Measurements from ENCODE around the gene SLC18A3.
A peak's percentile ranks its signal among the peaks of the same experiment; 100 is the strongest.

Gene SLC18A3

DNA sequence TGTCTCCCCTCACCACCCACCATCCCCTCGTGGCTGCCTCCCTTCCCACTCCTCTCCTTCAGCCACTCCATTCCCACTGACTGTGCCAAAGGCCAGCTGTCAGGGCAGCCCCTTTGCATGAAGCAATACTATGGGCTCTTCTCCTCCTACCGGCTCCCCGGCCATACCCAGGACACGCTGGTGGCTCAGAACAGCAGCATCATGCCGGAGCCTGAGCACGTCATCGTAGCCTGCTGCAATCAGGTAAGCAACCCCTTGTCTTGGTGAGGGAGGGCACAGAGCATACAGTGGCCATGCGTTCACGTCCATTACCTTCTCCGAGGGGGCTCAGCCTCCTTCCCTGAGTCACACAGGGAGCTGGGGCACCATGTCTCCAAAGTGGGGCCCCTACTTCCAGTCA lies 15.3 kb downstream of the SLC18A3 start:
- no peak for DNase-seq (ENCODE audit: low read depth in 2 of 3, low spot score in 2 of 3)

DNA sequence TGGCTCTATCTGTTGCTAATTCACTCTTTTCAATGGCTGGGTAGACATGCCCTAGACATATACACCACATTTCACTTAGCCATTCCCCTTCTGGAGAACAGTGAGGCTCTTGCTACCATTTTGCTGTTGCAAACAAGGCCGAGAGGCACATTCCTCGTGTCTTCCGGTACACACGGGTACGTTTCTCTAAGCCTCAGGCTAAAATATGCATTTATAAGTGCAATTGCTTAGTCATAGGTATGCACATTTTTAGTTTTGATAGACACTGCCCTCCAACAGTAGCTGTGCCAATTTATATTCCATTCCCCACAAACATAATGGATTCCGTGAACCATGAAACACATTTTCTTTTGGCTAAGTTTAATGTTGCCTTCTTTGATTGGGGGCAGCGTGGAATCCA lies 16.9 kb downstream of the SLC18A3 start:
- no peak for DNase-seq (ENCODE audit: low read depth in 2 of 3, low spot score in 2 of 3)

DNA sequence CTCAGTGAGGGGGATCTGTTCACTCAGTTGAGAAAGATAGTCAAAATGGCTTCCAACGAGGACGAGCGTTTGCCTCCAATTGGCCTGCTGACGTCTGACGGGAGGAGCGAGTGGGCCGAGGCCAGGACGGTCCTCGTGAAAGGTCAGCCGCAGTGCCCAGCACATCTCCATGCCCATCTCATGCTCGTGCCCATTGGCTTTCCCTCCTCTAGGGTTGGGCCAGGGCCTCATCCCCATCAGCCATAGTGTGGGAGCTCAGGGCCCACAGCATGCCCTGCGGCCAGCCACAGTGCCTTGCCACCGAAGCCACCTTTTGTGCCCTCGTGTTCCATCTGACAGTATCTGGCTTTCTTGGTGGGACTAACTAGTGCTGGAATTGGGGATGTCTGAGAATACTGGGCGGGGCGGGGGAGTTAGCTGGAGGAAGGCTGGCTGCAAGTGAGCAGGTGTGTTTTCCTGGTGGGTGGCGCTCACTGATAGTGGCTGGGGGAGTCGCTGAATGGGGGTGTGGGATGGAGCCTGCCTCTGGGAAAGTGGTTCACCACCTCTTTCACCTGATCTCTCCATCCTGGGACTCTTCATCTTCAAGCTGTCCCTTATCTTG lies 17.6 kb downstream of the SLC18A3 start:
- DNase-seq (ENCODE audit: low read depth in 2 of 3, low spot score in 2 of 3), result no peak

DNA sequence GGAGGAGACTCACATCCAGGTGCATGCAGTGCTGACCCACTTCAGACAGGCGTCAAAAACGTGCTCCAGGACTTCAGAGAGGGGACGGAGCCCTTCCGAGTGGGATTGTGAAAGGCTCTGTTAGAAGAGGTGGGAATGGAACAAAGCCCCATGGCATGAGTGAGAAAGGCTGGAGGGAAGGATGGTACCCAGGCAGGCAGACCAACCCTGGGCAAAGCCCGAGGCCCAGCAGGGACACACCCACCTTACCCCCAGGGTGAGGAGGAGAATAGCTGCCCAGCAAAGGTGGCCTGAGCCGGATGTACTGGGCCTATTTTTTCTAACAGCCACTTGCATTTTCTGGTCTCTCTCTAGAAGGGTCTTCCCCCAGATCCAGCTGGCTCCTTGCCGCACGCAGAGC lies 18.5 kb downstream of the SLC18A3 start:
- DNase-seq (ENCODE audit: low read depth in 2 of 3, low spot score in 2 of 3), result no peak

DNA sequence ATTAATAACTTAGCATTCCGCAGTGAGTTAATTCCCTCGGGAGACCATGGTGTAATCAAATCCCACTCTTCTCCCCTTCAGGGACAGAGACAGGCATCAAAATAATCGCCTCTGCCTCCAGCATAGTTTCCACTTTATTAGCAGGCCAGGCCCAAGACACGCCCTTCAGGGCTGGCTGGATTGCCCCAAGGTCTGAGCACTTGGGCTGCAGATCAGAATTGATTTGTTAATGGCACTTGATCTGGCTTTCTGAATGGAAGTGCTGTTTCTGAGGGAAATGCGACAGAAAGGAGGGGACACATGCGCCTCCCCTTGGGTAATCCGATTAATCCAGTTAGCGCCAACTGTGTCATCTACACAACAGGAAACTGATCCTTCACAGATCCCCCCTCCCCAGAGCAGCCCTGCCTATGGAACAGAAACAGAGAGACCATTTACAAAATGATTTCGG lies 19.3 kb downstream of the SLC18A3 start:
- no peak for DNase-seq (ENCODE audit: low read depth in 2 of 3, low spot score in 2 of 3)

DNA sequence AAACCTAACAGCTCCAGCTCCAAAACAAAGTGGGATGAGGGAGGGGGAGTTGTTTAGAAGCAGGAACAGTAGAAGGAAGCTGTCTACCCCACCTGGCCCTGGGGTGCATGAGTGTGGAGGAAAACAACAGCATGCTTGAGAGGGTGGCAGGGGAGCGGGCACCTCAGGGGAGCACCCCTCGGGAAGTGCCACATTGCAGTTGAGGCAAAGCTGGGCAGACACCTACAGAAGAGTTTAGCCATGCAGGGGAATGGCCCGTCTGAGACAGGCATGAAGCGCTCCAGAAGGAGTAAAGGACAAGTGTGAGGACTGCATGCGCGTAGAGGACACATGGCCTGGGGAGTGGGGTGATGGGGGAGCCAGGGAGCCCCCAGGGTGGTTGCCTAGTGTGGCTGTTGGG lies 21.9 kb downstream of the SLC18A3 start:
- DNase-seq (ENCODE audit: low read depth in 2 of 3, low spot score in 2 of 3), result no peak

DNA sequence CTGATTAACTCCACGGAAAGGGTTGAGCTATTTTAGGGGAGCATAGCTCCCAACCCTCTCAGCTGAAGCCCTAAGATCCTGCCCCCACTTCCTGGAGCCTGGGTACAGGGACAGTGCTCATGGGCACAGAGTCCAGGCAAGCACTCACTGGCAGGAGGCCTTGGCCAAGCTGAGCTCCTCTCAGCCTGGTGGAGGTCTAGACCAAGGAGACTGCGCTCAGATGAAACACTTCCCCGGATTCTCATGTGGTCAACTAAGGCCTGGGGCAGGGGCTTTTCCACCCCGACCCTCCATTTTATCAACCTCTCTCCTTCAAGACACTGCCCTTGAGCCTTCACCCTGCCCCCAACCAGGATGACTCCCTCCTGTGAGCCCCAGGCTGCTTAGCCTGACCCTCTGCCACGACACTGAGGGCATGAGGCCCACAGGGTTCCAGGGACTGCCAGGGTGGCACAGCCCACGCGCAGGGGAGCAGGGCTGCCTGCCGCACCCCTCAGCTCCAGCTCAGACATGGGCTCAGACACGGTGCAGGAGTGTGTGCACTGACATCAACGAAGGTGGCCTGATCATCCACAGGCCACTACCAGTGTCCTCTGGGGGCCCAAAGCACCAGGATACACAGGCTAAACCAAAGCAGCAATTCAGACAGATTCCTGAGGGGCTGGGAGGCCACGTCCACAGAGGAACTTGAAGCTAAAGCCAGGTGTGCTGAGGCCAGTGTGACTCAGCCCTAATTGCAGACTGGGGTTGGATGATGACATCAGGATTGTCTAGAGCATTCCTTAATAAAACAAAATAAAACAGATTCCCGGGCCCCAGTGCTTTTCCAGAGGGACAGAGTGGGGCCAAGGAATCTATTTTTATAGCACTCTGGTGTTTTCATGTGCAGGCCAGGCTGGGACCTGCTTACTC lies 22.6 kb downstream of the SLC18A3 start:
- DNase-seq (ENCODE audit: low read depth in 2 of 3, low spot score in 2 of 3), result no peak

DNA sequence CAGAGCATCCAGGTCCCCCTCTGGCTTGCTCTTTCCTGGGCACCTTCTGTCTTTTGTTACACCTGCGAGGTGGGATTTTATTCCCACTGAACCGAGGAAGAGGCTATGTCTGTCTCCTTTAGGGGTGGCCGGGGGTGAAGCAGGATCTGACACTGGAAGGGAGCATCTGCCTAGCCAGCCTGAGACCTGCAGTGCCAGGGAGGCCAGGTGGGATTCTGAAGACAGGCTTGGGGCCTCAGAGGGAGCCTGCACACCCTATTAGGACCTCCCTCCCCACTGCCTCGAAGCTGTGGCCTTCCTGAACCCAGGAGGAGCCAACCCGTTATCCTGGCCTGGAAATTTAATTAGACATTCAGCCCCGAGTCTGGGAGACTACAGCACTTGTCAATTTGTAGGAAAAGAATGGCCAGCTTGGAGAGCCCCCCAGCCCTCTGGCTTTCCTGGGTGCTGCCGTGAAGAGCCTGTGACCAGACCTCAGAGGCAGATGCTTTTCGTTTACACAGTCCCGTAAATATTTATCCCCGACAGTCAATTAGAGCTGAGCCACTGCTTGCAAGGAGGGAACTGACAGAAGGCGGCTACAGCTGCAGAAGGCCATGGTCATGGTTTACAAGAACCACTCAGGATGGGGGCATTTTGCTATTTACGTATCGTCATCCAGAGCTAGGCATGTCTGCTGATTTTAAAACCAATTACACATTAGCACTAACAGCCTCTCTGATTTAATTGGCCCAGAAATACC lies 23.4 kb downstream of the SLC18A3 start:
- no peak for DNase-seq (ENCODE audit: low read depth in 2 of 3, low spot score in 2 of 3)

DNA sequence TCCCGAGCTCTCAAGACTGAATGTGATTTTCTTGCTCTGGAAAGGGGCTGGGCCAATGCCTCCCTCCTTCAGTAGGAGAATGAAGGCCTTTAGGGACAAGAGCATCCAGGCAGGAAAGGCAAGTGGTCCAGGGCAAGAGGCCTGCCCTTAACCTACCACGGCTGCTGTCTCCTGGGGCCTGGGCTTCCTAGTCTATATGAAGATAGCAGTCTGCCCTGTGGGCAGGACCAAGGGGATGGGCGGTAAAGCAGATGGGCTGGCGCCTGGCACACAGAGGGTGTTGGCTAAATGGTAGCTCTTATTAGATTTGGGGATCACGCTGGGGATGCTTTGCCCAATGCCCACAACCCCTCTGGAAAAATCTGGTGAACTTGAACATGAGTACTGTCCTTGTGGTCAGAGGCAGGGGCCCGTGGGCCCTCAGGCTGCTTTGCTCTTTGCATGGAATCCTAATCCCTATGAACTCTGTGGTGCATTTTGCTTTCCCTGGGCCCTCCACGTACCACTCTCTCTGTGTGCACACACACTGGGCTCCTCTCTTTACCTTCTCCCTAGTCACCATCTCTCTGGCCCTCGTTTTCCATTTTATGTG lies 24.1 kb downstream of the SLC18A3 start:
- DNase-seq (ENCODE audit: low read depth in 2 of 3, low spot score in 2 of 3), result no peak

DNA sequence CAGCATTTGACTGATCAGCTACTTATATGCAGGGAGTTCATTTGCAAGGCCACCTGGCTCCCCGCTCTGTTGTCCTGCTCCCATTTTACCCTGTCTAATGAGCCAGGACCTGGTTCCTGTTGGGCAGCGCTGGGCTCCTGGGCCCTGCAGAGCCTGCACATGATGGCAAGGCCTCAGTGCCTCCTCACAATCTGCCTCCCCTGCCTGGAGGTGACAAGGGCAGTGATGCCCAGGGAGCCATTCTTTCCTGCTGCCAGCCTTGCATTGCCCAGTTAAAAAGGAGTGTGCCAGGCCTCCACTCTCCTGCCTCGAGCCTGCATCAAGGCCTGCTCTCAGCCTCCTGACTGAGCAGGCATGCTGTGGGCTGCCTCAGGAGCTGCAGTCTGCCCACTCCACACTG lies 32.2 kb downstream of the SLC18A3 start:
- DNase-seq (ENCODE audit: low read depth in 2 of 3, low spot score in 2 of 3), result no peak

DNA sequence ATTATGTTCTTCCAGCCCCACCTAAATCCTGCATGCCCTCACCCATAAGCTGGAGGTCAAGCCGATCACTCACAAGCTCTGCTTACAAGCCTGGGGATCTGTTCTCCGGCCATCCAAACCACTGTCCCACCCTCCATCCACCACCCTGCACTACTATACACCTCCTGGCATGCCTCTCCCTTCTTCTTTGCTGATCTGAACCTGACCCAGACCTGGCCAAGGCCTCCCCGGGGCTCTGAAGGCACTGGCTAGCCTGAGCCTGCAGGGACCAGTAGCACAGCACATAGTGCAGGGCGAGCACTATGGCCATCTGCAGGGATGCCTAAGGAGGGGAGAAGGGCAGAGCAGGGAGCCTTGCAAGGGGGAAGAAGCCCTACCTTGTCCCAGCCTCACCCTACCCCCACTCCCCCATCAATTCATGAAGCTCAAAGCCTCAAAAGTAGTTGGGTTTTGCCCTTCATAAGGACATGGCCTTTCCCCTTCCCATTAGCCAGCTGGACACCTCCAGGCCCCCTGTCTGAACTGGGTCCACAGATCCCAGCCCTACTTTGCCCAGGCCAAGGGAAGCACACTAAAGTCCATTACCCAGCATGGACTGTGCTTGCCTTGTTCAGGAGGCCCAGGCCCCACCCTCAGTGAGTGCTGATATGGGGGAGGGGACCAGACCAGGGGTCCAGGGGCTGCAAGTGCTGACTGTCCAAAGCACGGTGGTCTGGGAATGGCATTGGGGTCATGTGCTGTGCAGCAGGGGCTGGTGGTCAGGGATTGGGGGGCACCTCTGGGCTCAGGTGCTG lies 33.3 kb downstream of the SLC18A3 start:
- DNase-seq (ENCODE audit: low read depth in 2 of 3, low spot score in 2 of 3), result no peak

DNA sequence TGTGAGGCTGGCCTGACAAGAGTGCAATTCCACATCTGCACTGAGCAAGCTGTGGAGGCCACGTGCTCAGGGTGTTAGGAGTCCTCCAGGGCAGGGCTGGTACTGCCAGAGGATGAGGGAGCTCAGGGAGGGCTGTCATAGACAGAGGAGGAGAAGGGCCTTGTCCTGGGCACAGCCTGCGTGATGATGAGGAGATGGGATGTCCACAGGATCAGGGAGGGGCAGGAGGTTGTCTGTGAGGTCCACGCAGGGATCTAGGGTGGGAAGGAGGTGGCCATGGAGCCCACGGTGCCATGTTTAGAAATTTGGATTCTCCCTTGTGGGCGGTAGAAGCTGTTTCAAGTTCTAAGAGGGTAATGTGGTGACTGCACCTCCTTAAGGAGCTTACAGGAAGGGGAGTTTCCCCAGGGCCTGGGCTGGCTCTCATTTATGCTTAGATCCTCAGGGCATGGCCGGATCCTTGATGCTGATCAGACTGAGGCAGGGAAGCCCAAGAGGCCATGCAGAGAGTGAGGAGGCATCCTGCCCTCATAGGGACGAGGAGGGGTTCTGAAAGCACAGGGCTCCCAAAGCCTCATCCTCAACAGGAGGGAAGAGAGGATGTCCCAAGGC lies 34.0 kb downstream of the SLC18A3 start:
- DNase-seq (ENCODE audit: low read depth in 2 of 3, low spot score in 2 of 3), result no peak

DNA sequence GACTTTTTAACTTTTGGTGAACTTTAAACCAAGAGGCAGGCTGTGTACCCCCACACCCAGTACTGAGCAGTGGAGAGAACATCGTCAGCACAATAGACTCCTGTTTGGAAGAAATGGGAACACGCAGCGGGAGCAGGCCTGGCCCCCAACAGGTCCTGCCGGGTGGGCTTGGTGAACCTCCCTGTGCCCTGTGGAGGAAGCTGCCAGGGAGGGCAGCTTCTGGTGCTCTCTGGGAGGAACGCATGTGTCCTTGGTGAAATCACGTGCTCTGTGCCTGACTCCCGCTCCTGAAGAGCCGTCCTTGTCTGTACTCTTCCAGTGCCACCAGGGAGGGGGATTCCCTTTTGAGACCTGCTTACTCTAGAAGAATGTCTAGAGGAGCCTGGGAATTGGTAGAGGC lies 35.3 kb downstream of the SLC18A3 start:
- no peak for DNase-seq (ENCODE audit: low read depth in 2 of 3, low spot score in 2 of 3)

DNA sequence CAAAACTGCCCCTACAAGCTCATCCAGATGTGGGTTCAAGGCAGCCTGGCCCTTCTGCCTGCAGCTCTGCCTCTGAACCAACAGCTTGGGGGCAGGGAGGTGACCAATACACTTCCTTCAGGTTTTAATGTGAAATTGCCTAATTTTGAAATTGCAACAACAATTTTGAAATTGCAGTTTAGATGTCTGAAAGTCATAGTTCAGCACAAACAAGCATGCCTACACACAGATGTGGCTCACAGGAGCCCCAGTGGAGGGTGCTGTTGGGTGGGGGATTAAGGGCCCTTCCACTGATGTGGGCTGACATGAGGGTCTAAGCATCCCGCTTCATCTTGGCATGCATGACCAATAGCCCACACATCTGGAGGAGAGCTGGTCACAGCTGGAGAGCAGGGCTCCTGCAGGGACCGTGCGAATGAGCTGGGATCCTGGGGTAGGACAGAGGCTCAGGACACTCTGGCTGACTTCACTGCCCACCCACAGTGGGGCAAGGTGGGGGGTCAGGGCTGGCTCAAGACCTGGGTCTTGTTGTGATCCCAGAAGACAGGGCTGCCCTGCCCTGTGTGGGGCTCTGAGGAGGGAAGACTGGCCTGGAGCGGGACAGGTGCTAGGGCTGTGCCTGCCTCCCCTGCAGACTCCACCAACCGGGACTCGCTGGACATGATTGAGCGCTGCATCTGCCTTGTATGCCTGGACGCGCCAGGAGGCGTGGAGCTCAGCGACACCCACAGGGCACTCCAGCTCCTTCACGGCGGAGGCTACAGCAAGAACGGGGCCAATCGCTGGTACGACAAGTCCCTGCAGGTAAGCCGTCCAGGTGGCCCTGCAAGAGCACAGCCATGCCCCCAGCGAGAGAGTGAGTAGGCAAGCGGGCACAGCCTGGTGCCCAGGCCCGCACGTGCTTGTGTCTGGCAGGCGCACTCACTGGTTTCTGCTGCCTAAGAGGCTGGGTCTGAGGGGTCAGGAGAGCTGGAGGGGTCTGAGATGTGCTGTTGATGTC lies 36.1 kb downstream of the SLC18A3 start:
- no peak for DNase-seq (ENCODE audit: low read depth in 2 of 3, low spot score in 2 of 3)

DNA sequence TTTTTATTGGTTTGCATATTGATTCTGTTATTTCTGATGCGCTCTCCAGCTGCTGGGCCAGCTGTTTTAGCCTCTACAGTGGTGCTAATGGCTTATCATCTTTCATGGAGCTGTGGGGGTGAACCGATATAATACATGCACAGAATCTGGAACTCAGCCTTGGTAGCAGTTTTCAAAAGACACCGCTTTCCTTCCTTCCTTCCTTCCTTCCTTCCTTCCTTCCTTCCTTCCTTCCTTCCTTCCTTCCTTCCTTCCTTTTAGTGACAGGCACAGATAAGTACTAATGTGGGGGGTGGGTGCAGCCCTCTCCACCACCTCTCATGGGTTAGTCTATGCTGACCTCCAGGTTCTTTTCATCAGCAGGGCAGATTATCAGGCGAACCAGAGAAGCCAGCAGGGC lies 37.4 kb downstream of the SLC18A3 start:
- no peak for DNase-seq (ENCODE audit: low read depth in 2 of 3, low spot score in 2 of 3)

DNA sequence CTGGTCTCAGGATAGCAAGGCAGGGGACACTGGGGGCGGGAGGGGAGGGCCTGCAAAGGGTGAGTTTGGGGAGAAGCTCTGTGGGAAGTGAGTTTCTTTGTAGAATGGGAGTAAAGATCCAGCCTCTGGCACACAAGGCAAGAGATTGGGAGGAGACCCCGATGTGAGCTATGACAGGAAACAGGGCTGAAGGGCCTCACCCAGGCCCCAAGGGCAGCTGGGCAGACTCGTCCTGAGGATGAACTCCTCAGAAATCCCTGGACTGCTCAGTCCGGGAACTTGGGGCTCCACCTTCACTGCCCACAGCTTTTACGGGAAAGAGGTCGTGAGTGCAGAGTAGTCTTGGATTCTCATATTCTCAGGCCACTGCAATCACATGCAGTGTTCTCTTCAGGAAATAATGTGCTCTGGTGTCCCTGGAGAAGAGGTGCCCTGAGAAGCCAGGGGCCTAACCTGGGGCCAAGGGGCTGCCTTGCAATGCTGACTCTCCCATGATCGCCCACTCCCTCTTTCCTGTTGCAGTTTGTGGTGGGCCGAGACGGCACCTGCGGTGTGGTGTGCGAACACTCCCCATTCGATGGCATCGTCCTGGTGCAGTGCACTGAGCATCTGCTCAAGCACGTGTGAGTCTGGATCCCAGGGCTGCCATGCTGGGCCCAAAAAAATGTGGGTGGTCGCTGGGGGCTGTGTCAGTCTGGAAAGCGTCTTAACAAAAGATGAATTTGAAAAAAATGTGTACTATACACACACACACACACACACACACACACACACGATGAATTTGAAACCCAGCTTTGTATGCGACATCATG lies 38.1 kb downstream of the SLC18A3 start:
- no peak for DNase-seq (ENCODE audit: low read depth in 2 of 3, low spot score in 2 of 3)

DNA sequence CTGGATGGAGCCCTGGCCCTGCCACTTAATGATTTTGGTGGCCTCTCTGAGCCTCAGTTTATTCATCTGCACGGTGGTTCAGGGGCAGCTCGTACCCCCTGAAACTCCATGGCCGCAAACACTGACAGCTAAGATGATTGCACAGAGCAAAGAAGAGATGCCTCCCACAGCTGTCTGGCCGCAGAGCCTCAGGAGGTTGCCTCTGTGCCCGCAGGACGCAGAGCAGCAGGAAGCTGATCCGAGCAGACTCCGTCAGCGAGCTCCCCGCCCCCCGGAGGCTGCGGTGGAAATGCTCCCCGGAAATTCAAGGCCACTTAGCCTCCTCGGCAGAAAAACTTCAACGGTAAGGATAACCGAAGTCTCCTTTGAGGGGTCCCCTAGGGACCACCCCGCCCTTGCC lies 39.2 kb downstream of the SLC18A3 start:
- DNase-seq (ENCODE audit: low read depth in 2 of 3, low spot score in 2 of 3), result peak in 1 of 3 experiments; percentile 4
